Transverse colon (tissue), 4 donors: ENCODE results near the gene ZNF853.

Experiments
- CTCF ChIP-seq, 5 experiments: fragments of 200-600 bp in 3 of 5; fragments of 450-650 bp in 2 of 5; sonication (generic) in 3 of 5; IDR thresholded peaks; 1 replicate in 2 of 5; 2 replicates in 3 of 5; pipeline ENCODE4 v1.5.1; 2016 to 2017; ENCODE audit warnings: antibody characterized with exemption in 5 of 5, inconsistent platforms in 3 of 5, mild to moderate bottlenecking in 2 of 5, moderate library complexity in 1 of 5
- POLR2A ChIP-seq: fragments of 450-650 bp; IDR thresholded peaks from one replicate; pipeline ENCODE4 v1.6.1; 2016; ENCODE audit warnings: antibody characterized with exemption, mild to moderate bottlenecking, moderate library complexity
- POLR2AphosphoS5 ChIP-seq, 3 donors: sonication (generic); formaldehyde crosslinking; IDR thresholded peaks; one replicate each; pipeline ENCODE4 v1.6.1; 2016; ENCODE audit warnings: antibody characterized with exemption in 3 of 3

- TF ChIP-seq POLR2AphosphoS5 (IDR thresholded peaks at IDR 0.05) = no peak
- no peak for TF ChIP-seq CTCF (IDR thresholded peaks at IDR 0.05)
- TF ChIP-seq POLR2A = no peak
Measured at GRCh38 chr7:6647080-6647479, 31.7 kb downstream of the ZNF853 start.
